ENCODE measurements around the gene LYPLA2.

DNA sequence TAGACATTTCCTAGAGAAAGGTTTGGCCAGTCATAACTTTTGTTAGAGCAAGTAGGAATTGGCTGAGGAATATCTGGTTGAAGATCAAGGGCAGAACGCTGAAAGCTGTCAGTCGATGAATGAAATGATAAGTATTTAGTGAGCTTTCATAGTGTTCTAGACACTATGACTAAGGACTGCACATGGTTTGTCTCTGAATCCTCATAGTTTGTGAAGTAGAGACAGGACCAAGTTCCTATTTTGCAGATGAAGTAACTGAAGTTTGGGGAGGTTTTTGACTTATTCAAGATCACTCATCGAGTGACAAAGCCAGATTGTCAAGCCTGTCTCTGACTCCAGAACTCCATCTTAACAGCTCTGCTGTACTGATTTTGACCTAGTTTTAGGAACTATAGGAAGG, 42.9 kb upstream of the LYPLA2 start:
- TF ChIP-seq, protein P1, sequence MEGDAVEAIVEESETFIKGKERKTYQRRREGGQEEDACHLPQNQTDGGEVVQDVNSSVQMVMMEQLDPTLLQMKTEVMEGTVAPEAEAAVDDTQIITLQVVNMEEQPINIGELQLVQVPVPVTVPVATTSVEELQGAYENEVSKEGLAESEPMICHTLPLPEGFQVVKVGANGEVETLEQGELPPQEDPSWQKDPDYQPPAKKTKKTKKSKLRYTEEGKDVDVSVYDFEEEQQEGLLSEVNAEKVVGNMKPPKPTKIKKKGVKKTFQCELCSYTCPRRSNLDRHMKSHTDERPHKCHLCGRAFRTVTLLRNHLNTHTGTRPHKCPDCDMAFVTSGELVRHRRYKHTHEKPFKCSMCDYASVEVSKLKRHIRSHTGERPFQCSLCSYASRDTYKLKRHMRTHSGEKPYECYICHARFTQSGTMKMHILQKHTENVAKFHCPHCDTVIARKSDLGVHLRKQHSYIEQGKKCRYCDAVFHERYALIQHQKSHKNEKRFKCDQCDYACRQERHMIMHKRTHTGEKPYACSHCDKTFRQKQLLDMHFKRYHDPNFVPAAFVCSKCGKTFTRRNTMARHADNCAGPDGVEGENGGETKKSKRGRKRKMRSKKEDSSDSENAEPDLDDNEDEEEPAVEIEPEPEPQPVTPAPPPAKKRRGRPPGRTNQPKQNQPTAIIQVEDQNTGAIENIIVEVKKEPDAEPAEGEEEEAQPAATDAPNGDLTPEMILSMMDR (IDR thresholded peaks at IDR 0.05), result no peak
- TF ChIP-seq EP300 (IDR thresholded peaks at IDR 0.05), result no peak
- no peak for TF ChIP-seq POLR2A (IDR thresholded peaks at IDR 0.05)

Data from gastroesophageal sphincter (tissue), 3 donors.